HG03575 (cell line): Measurements from ENCODE around the gene PXT1.
"Not testable (repeated sequence)": the region's sequence is repeated elsewhere in the genome, so short reads cannot be mapped to it uniquely, and the experiment has no call there.

ENCODE experiments used
- ATAC-seq: cut with Tn5 transposase; IDR thresholded peaks from one replicate; pipeline ENCODE4 v1.9.1; 2021; ENCODE audit not compliant: unreplicated experiment, insufficient number of reproducible peaks, low FRiP score; ENCODE audit errors: extremely low read depth

PXT1 gene

GRCh38 chr6:36442671-36443470 is at the start of gene PXT1, which contains the start of gene KCTD20:
Gene PXT1 (minus strand): TSS chr6:36442854. CDS start chr6:36426082, 16,772 bp downstream.
Gene KCTD20 (plus strand): TSS chr6:36443000. CDS start chr6:36470098, 27,098 bp downstream.
- ATAC-seq = no peak

- ATAC-seq = no peak
These were observed 49.4 kb upstream of the PXT1 start for GRCh38 chr6:36492092-36492491.

DNA sequence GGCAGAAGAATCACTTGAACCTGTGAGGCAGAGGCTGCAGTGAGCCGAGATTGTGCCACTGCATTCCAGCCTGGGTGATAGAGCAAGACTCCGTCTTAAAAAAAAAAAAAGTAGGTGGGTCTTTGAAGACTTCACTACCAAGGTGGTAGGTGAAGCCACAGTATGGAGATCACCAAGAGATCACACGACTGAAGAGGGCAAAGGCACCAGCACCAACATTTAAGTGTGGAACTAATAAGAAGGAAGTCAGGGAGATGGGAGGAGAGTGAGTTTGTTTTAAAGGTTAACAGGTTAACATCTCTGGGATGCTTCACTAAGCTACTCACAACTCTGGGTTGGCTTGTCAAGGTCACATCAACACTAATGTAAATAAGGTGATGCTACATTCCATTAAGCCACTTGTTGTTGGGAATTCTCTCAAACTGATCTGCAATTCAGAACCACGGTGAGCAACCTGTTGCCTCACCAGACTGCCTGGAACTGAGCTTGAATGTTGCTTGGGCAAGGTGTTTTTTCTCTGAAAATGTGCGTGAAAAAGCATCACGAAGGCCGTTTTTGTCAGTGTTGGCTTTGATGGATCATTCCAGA is 48.8 kb upstream of the PXT1 start:
- no peak for ATAC-seq

DNA sequence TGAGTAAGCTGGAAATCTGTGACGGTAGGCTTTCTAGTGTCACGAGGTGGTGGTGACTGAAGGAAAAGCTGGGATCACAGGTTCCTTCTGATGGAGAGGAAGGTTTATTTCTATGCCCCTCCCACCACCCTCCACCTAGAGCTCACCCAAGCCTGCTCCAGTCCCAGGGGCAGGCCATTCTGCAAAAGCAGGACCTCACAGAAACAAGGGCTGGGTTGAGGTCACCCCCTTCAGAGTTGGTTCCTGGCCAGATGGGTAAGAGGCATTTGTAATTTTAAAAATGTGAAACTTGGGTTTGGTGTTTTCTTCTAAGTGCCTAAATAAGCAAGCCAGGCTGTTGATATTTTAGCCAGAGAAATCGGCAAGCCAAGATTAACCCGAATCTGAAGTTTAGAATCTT is 46.8 kb upstream of the PXT1 start:
- ATAC-seq = no peak

DNA sequence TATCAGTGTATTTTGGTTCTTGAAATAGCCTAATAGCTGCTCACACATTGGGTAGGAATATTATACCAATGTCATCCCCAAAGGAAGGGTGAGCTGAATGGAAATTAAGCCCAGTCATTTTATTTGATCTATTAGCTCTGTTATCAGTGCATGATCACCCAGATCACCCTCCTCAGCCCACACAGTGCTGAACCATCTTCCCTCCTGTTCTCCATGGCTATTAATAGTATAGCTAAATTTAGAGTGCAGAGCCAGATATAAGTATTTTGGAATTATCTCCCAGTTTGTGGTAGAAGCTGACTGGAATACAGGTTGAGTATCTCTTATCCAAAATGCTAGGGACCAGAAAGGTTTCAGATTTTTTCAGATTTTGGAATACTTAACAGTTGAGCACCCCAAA is 45.6 kb upstream of the PXT1 start:
- ATAC-seq = no peak

DNA sequence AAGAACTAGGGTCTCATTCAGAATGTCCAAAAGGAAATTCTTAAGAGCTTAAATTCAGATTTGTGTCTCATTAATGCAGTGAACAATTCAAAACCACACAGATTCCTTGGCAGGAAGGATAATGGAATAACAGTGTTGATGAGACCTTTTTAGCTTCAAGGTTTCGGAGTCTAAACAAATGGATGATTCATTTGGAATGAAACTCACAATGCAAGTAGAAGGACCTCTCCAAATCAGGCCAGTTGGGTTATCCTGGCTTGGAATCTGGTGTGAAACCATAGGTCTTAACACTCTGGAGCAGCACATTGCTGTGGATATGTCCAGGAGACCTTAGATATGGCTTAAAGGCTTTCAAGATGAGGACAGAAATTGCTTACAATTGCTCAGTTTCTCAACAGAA is 45.0 kb upstream of the PXT1 start:
- no peak for ATAC-seq

DNA sequence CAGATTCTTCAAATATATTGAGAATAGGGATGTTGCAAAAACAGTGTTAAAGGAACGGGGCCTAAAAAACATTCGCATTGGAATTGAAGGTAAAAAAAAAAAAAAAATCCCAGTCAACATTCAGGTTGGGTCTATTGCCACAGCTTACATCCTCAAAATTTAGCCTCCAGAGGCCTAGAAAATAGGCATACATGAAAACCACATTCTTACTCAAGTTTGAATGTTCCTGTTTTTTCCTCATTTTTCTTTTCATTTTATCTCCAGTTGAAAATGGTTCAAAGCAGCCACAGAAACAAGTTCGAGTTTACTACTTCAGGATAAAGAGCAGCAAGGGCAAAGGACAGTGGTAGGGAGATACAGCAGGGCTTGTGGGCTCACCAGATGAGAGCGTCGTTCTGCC is 42.1 kb upstream of the PXT1 start:
- no peak for ATAC-seq

DNA sequence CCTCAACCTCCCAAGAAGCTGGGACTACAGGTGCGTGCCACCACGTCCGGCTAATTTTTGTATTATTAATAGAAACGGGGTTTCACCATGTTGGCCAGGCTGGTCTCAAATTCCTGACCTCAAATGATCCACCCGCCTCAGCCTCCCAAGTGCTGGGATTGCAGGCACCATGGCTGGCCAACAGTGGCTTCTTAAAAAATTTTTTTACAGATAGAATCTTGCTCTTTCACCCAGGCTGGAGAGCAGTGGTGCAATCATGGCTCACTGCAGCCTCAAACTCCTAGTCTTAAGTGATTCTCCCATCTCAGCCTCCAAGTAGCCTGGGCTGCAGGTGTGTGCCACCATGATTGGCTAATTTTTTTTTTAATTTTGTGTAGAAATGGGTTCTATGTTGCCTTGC is 40.7 kb upstream of the PXT1 start:
- not testable (repeated sequence) for ATAC-seq

GRCh38 chr6:36479256-36479655 is 36.6 kb upstream of the PXT1 start:
- no peak for ATAC-seq

GRCh38 chr6:36478051-36478526 is 35.4 kb upstream of the PXT1 start:
- ATAC-seq = no peak

DNA sequence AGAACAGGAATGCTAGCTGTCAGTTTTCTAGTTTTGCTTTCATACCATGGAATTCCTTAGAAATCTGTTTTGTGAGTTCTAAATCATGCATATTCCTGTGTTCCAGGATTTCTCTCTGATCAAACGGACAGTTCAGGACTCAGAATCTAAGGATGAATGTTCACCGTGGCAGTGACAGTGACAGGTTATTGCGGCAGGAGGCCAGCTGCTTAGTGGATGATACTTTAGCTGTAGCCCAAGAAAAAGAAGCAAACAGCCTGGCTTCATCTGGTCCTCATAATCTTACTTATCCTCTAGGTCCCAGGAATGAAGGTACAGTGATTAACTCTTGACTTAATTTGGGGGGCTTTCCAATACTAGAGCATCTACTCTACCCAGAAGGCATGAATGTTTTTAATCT is 27.3 kb upstream of the PXT1 start:
- no peak for ATAC-seq

DNA sequence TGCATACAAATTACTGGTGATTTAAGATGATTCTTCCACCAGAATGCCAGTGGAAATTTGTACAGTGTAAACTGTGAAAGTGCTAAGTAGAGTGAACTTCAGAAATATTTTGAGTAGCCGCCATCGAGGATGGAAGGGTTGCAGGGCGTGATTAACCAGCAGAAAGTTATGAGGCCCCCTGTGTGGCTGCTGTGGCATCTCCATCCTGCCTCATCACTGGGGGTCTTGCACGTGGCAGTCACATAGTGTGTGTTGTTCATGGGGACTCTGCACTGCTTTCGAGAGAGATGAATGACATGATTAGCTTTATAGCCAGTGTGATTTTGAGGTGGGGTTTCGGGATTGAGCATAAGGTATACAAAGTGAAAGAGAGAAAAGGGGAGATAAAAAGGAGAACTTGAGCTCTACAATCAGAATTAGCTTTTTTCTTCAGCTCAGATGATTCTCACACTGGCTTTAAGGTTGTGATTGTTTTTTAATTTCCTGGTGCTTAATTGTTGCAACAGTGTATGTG is 26.6 kb upstream of the PXT1 start:
- ATAC-seq = no peak

DNA sequence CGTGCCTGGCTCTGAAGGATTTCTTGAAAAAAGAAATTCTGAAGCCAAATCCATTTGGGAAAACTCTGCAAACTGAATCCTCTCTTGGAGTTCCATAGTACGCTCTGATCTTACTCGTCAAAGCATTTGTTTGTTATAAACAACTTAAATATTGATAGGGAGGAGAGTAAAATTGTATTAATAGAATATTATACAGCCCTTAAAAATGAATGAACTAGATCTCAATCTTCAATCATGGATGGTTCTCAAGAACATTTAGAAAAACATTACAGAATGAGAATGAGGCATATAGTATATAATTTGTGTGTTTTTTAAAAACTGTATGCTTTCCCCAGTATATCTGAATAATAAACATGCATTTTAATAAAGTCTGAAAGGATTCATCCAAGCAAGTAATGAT is 25.0 kb upstream of the PXT1 start:
- no peak for ATAC-seq

DNA sequence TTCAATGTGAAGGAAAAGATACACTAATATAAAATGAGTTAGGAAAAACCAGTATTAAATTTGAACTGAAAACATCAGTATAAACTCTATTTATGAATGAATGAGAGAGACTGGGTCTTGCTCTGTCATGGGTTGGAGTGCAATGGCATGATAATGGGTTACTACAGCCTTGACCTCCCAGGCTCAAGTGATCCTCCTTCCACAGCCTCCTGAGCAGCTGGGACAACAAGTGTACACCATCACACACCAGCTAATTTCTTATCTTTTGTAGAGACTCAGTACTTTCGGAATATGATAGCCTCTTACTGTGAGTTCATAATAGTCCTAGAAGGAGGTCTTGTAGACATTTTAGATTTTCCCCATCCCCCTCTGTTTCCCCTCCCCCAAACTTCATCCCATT is 21.6 kb upstream of the PXT1 start:
- no peak for ATAC-seq

DNA sequence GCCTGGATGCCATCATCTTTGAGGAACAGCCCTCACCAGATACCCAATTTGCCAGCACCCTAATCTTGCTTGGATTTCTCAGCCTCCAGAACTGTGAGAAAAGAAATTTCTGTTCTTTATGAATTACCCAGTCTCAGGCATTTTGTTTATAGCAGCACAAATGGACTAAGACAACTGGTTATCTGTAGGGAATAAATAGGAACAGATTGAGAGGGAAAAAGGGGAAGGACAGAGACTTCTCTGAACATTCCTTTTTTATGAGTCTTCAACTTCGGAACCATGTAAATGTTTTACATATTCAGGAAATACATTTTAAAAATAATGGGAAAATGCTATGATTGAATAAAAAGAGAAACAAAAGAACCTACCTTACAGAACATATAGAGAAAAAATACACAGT is 21.0 kb upstream of the PXT1 start:
- no peak for ATAC-seq

GRCh38 chr6:36461646-36462045 is 19.0 kb upstream of the PXT1 start:
- no peak for ATAC-seq

DNA sequence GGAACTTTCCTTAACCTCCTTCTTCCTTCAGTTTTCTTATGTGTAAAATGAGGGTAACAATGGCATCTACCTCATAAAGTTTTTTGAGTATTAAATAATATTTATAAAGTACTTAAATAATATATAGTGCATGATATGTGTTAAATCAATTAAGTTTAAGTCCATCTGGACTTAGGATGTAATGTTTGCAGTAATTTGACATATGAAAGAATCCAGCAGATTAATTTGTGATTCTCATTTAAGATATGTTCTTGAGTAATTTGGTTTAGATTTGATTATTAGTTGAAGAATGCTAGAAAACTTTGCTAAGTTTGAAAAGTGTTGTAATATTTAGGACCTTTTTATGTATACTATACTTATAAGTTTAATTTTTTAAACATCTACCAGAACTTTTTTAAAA is 18.3 kb upstream of the PXT1 start:
- ATAC-seq = no peak

DNA sequence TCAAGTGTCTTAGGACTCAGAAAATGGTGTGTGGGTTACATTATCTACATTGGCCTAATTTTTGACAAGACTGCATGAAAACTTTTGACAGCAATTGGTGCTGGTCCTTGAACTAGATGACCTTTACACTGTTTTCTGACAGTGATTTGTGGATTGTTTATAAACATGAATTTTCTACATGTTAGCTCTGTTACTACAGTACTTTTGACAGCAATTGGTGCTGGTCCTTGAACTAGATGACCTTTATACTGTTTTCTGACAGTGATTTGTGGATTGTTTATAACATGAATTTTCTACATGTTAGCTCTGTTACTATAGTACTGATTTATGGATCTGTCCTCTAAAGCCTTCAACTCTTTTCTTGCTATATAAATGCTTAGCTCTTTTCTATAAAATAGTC is 16.8 kb upstream of the PXT1 start:
- ATAC-seq = no peak

- no peak for ATAC-seq
These were observed 12.9 kb upstream of the PXT1 start for GRCh38 chr6:36455486-36456027.

DNA sequence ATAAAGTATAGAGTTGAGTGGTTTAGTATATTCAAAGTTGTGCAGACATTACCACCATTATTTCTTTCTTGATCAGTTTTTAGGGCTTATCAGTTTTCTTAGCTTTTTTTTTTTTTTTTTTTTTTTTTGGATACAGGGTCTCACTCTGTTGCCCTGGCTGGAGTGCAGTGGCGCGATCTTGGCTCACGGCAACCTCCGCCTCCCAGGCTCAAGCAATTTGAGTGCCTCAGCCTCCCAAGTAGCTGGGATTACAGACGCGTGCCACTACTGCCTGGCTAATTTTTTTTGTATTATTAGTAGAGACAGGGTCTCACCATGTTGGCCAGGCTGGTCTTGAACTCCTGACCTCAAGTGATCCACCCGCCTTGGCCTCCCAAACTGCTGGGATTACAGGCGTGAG is 10.2 kb upstream of the PXT1 start:
- ATAC-seq = not testable (repeated sequence)
